GM13976 (cell line): ENCODE data around the gene ARHGAP9.
"Not testable (repeated sequence)": the region's sequence is repeated elsewhere in the genome, so short reads cannot be mapped to it uniquely, and the experiment has no call there.

ENCODE experiments used
- DNase-seq: peaks from one replicate; pipeline ENCODE4 v3.0.0; 2012; ENCODE audit warnings: low spot score
- in situ Hi-C: fragments of 300-500 bp; cut with MboI; formaldehyde crosslinking; loops from one replicate; pipeline ENCODE4 v1.12.0; 2022; ENCODE audit warnings: low sequenced_read_pairs, mixed read lengths, inconsistent platforms; ENCODE audit not compliant: unreplicated experiment
- TF ChIP-seq, protein P1 (sequence below): IDR thresholded peaks from 2 replicates; pipeline ENCODE4 v1.5.1; 2012; ENCODE audit warnings: borderline replicate concordance, mild to moderate bottlenecking; ENCODE audit not compliant: insufficient read depth; ENCODE audit errors: extremely low read depth, missing control alignments, control extremely low read depth

The ARHGAP9 gene

DNA sequence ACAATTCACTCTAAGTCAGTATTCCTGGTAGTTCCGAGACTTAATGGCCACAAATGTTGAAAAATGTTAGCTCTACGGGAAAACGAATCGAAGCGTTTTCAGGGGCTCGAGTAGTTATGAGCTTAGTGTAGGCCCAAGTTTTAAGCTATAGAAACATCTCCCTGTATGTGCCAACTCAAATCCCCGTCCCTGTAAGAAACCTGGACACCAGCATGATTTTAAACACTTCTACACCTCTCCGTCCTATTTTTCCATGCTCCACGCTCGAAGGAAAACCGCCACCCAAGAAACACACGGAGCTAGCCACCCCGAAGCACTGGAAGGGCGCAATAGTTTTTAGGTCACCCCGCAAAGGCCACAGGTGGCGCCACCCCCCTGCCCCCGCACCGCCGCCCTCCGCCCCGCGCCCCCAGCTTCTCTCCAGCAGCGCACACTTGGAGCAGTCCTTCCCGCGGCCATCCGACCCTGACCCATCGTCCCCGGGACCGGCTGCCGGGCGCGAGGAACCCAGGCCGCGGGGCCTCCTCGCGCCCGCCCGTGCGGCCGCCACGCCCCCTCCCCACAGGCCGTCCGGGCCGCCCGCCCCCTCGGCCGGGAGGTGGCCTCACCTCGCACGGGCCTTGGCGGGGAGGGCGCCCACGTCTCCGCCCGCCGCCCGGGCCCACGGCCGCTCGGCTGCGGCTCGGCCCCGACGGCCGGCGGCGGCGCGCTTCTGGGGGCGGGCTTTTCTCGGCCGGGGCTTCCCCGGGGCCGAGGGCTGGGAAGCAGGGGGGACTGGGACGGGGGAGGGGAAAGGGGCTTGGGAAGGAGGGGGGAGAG lies 49.3 kb downstream of the ARHGAP9 start:
- no peak for DNase-seq
- in situ Hi-C loops: no loop called here
- TF ChIP-seq, protein P1, sequence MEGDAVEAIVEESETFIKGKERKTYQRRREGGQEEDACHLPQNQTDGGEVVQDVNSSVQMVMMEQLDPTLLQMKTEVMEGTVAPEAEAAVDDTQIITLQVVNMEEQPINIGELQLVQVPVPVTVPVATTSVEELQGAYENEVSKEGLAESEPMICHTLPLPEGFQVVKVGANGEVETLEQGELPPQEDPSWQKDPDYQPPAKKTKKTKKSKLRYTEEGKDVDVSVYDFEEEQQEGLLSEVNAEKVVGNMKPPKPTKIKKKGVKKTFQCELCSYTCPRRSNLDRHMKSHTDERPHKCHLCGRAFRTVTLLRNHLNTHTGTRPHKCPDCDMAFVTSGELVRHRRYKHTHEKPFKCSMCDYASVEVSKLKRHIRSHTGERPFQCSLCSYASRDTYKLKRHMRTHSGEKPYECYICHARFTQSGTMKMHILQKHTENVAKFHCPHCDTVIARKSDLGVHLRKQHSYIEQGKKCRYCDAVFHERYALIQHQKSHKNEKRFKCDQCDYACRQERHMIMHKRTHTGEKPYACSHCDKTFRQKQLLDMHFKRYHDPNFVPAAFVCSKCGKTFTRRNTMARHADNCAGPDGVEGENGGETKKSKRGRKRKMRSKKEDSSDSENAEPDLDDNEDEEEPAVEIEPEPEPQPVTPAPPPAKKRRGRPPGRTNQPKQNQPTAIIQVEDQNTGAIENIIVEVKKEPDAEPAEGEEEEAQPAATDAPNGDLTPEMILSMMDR: no peak

DNA sequence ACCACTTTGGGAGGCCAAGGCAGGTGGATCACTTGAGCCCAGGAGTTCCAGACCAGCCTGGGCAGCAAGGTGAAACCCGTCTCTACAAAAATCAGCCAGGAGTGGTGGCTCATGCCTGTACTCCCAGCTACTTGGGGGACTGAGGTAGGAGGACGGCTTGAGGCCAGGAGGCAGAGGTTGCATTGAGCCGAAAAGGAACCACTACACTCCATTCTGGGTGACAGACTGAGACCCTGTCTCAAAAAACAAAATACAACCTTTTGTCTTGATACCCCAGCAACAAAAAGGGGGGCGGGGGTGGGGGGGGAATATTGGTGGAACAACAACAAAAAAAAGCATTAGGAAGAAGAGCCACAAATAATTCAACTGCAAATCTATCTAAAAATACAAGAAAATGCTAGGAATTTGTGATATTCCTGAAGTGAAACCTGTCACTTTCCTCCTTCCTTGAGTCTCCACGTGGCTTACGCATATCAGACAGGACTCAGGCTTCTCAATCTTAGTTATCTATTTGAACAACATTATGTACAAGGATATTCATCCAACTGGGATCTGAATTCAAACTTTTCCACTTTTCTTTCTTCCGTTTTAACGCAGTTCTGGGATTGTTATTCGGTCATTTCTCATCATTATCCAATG lies 50.1 kb downstream of the ARHGAP9 start:
- in situ Hi-C loops: no loop called here
- TF ChIP-seq, protein P1: no peak
- DNase-seq: no peak

DNA sequence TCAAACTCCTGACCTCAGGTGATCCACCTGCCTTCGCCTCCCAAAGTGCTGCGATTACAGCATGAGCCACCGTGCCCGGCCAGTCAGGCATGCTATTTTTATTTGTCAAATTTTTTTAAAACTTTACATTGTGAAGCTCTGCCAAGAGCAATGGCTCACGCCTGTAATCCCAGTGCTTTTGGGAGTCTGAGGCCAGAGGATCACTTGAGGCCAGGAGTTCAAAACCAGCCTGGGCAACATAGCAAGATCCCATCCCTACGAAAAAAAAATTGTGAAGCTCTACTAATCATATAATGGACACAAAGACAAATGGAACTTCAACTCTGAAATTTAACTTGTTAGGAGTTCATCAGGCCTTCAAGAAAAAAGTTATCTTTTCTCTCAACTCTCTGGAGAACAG lies 50.7 kb downstream of the ARHGAP9 start:
- no peak for DNase-seq
- TF ChIP-seq, protein P1: no peak
- in situ Hi-C loops: no loop called here

GRCh38 chr12:57426948-57427347 lies 52.7 kb downstream of the ARHGAP9 start:
- in situ Hi-C loops, DNase-seq: not testable (repeated sequence)
